ENCODE measurements around the gene RPIA. TPM values are rescaled to one million over a fixed set of nuclear protein-coding genes. Genes with fewer than 3 reads are reported as not detected.

RPIA gene
- total and polyA plus RNA-seq, 2 of the 13 experiments (the other 11 are each of a cell fraction or from before 2014, with no cell fraction given), result 13.3 to 23.9 TPM

DNA sequence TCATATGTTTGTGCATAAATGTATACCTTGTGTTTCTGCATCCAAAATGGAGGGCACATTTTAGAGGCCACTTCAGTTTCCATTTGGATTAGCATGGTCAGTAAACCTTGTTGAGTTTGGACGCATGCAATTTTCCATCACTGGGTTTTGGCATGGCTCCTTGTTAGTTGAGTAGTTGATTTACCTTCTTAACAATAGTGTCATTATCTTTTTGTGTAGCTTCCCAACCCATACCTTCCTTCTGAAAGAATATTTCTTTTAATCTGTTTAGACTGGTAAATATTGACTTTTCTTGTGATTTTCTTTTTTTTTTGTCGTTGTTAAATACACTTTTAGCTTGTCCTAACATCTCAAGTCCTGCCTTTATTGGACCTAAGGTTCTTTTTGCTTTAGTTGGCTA lies 15.5 kb downstream of the RPIA start (continued):
- TF ChIP-seq ZGPAT (CRISPR knock-in tag; IDR thresholded peaks at IDR 0.05) (0 out of 2 replicates have a peak, but pooled peaks have one; percentile 40), FOXP4 (CRISPR knock-in tag; IDR thresholded peaks at IDR 0.05) (peak; percentile 73), KAT8 (CRISPR knock-in tag; IDR thresholded peaks at IDR 0.05) (0 out of 2 replicates have a peak, but pooled peaks have one; percentile 35), NCOA2 (CRISPR knock-in tag; IDR thresholded peaks at IDR 0.05) (peak; percentile 64; the same call in 1 of the 2 replicates), CCAR2 (optimal IDR thresholded peaks at IDR 0.05; ENCODE audit: low read depth, low read length) (no peak), MLLT10 (CRISPR knock-in tag; IDR thresholded peaks at IDR 0.05) (no peak), ZNF839 (CRISPR knock-in tag; IDR thresholded peaks at IDR 0.05; ENCODE audit: borderline replicate concordance) (no peak), HOXA5 (CRISPR knock-in tag; IDR thresholded peaks at IDR 0.05) (0 out of 2 replicates have a peak, but pooled peaks have one; percentile 26), ZNF12 (CRISPR knock-in tag; IDR thresholded peaks at IDR 0.05) (0 out of 2 replicates have a peak, but pooled peaks have one; percentile 36), SOX5 (CRISPR knock-in tag; IDR thresholded peaks at IDR 0.05; ENCODE audit: borderline replicate concordance) (peak; percentile 92), TGIF2 (CRISPR knock-in tag; IDR thresholded peaks at IDR 0.05) (no peak), RCOR2 (CRISPR knock-in tag; IDR thresholded peaks at IDR 0.05) (peak; percentile 33; the same call in 1 of the 2 replicates), ASH2L (IDR thresholded peaks at IDR 0.05; ENCODE audit: insufficient read length, low read depth, low read length) (no peak), YY1 (IDR thresholded peaks at IDR 0.05; ENCODE audit: insufficient read depth, insufficient replicate concordance, low read depth, low read length) (no peak), HMG20A (CRISPR knock-in tag; IDR thresholded peaks at IDR 0.05; ENCODE audit: borderline replicate concordance) (peak; percentile 78; the same call in 1 of the 2 replicates), ZNF644 (CRISPR knock-in tag; IDR thresholded peaks at IDR 0.05; ENCODE audit: low read depth) (peak; percentile 99), SOX6 (IDR thresholded peaks at IDR 0.05) (no peak), SOX6 (CRISPR knock-in tag; IDR thresholded peaks at IDR 0.05) (peak; percentile 84), THRA (CRISPR knock-in tag; IDR thresholded peaks at IDR 0.05; ENCODE audit: borderline replicate concordance) (0 out of 2 replicates have a peak, but pooled peaks have one; percentile 13)
- TF ChIP-seq, protein P1, sequence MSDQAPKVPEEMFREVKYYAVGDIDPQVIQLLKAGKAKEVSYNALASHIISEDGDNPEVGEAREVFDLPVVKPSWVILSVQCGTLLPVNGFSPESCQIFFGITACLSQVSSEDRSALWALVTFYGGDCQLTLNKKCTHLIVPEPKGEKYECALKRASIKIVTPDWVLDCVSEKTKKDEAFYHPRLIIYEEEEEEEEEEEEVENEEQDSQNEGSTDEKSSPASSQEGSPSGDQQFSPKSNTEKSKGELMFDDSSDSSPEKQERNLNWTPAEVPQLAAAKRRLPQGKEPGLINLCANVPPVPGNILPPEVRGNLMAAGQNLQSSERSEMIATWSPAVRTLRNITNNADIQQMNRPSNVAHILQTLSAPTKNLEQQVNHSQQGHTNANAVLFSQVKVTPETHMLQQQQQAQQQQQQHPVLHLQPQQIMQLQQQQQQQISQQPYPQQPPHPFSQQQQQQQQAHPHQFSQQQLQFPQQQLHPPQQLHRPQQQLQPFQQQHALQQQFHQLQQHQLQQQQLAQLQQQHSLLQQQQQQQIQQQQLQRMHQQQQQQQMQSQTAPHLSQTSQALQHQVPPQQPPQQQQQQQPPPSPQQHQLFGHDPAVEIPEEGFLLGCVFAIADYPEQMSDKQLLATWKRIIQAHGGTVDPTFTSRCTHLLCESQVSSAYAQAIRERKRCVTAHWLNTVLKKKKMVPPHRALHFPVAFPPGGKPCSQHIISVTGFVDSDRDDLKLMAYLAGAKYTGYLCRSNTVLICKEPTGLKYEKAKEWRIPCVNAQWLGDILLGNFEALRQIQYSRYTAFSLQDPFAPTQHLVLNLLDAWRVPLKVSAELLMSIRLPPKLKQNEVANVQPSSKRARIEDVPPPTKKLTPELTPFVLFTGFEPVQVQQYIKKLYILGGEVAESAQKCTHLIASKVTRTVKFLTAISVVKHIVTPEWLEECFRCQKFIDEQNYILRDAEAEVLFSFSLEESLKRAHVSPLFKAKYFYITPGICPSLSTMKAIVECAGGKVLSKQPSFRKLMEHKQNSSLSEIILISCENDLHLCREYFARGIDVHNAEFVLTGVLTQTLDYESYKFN (CRISPR knock-in tag; conservative IDR thresholded peaks at IDR 0.05), result peak; percentile 47; the same call in 1 of the 2 replicates
- TF ChIP-seq, protein P2, sequence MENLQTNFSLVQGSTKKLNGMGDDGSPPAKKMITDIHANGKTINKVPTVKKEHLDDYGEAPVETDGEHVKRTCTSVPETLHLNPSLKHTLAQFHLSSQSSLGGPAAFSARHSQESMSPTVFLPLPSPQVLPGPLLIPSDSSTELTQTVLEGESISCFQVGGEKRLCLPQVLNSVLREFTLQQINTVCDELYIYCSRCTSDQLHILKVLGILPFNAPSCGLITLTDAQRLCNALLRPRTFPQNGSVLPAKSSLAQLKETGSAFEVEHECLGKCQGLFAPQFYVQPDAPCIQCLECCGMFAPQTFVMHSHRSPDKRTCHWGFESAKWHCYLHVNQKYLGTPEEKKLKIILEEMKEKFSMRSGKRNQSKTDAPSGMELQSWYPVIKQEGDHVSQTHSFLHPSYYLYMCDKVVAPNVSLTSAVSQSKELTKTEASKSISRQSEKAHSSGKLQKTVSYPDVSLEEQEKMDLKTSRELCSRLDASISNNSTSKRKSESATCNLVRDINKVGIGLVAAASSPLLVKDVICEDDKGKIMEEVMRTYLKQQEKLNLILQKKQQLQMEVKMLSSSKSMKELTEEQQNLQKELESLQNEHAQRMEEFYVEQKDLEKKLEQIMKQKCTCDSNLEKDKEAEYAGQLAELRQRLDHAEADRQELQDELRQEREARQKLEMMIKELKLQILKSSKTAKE (CRISPR knock-in tag; IDR thresholded peaks at IDR 0.05; ENCODE audit: borderline replicate concordance), result no peak

All from HepG2 (cell line).